ENCODE data around the gene DPAGT1. TPM values are rescaled to one million over a fixed set of nuclear protein-coding genes. Genes with fewer than 3 reads are reported as not detected.

Gene DPAGT1
- total RNA-seq, 4 donors from 2014 or later = 12.6 to 47.9 (median 19.6) TPM

GRCh38 chr11:119057000-119057769, 44.5 kb downstream of the DPAGT1 start, which contains the start of gene HYOU1:
Gene HYOU1 (minus strand): TSS chr11:119057205. CDS start chr11:119056160, 1,045 bp downstream.
- TF ChIP-seq CTCF (IDR thresholded peaks at IDR 0.05; ENCODE audit: low read depth) = no peak

GRCh38 chr11:119056421-119056999, 45.1 kb downstream of the DPAGT1 start:
- TF ChIP-seq CTCF (IDR thresholded peaks at IDR 0.05; ENCODE audit: low read depth) = no peak

- no peak for TF ChIP-seq CTCF (IDR thresholded peaks at IDR 0.05; ENCODE audit: low read depth)
Measured at GRCh38 chr11:119055901-119056300, 45.8 kb downstream of the DPAGT1 start.

GRCh38 chr11:119054418-119054817, 47.2 kb downstream of the DPAGT1 start:
- no peak for TF ChIP-seq CTCF (IDR thresholded peaks at IDR 0.05; ENCODE audit: low read depth)

- TF ChIP-seq CTCF (IDR thresholded peaks at IDR 0.05; ENCODE audit: low read depth) = no peak
Measured at GRCh38 chr11:119052163-119052814, 49.4 kb downstream of the DPAGT1 start.

- TF ChIP-seq CTCF (IDR thresholded peaks at IDR 0.05; ENCODE audit: low read depth) = no peak
Measured at GRCh38 chr11:119051440-119052162, 50.1 kb downstream of the DPAGT1 start.
